ENCODE results near the gene ARFGEF3. TPM values are rescaled to one million over a fixed set of nuclear protein-coding genes. Genes with fewer than 3 reads are reported as not detected.

ARFGEF3 gene
- total and polyA plus RNA-seq, 2 experiments from 2014 or later = 0.43 to 1.1 TPM

DNA sequence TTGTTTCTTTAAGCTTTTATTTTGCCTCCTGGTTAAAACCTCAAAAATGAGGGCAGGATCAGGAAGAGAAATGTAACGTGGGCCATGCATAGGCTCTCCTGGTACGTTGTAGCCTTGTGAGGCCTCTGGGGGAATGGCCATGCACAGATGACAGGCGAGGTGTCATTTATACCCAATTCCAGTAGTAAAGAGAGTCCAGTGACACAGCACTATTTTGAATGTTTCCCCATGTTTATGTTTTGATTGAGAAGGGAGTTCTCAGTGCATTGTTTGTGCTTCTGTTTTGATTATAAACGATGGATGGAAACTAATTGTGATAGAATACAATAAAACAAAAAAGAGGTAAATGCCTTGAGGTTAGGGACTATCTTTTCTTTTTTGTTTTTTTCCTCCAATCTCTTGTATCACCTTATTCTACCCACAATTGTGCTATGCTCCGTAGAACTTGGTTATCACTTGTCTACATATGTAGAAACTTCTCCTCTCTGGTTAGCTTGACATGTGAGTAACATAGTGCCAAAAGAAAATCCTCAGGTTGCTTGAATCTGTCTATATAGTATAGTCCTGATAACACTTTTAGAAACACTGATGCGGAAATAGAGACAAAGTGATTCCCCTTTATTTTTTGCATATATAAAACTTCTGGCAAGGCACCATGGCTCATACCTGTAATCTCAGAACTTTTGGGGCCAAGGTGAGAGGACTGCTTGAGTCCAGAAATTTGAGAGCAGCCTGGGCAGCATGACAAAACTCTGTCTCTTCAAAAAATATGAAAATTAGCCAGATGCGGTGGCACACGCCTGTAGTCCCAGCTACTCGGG lies 209.1 kb downstream of the ARFGEF3 start:
- DNase-seq (ENCODE audit: low read depth in 1 of 2, low spot score in 1 of 2) = no peak
- Histone ChIP-seq H3K4me3 (no peak overlapping the region), H3K27ac (no peak overlapping the region), H3K9me3 (ENCODE audit: low read depth) (no peaks in the 10 kb centered on the region), H3K27me3 (no peaks in the 10 kb centered on the region), H3K36me3 (no peaks in the 10 kb centered on the region), H3K4me1 (ENCODE audit: low read depth) (peaks cover 24% of the 10 kb centered on the region)
- no peak for TF ChIP-seq CTCF (IDR thresholded peaks at IDR 0.05; ENCODE audit: low read depth, low read length)

- no peak for DNase-seq (ENCODE audit: low read depth in 1 of 2, low spot score in 1 of 2)
- Histone ChIP-seq H3K27me3 (no peaks in the 10 kb centered on the region), H3K4me1 (ENCODE audit: low read depth) (peaks cover 24% of the 10 kb centered on the region), H3K36me3 (no peaks in the 10 kb centered on the region), H3K27ac (no peak overlapping the region), H3K9me3 (ENCODE audit: low read depth) (no peaks in the 10 kb centered on the region), H3K4me3 (no peak overlapping the region)
- no peak for TF ChIP-seq CTCF (IDR thresholded peaks at IDR 0.05; ENCODE audit: low read depth, low read length)
Observed at GRCh38 chr6:138371452-138371711, 209.6 kb downstream of the ARFGEF3 start.

- Histone ChIP-seq H3K9me3 (ENCODE audit: low read depth) (no peaks in the 10 kb centered on the region), H3K27ac (no peak overlapping the region), H3K27me3 (no peaks in the 10 kb centered on the region), H3K36me3 (no peaks in the 10 kb centered on the region), H3K4me3 (no peak overlapping the region), H3K4me1 (ENCODE audit: low read depth) (peaks cover 24% of the 10 kb centered on the region)
- TF ChIP-seq CTCF (IDR thresholded peaks at IDR 0.05; ENCODE audit: low read depth, low read length) = no peak
- peak; percentile 39 to 59 for DNase-seq (ENCODE audit: low read depth in 1 of 2, low spot score in 1 of 2)
Observed at GRCh38 chr6:138371720-138372119, 210.0 kb downstream of the ARFGEF3 start.

DNA sequence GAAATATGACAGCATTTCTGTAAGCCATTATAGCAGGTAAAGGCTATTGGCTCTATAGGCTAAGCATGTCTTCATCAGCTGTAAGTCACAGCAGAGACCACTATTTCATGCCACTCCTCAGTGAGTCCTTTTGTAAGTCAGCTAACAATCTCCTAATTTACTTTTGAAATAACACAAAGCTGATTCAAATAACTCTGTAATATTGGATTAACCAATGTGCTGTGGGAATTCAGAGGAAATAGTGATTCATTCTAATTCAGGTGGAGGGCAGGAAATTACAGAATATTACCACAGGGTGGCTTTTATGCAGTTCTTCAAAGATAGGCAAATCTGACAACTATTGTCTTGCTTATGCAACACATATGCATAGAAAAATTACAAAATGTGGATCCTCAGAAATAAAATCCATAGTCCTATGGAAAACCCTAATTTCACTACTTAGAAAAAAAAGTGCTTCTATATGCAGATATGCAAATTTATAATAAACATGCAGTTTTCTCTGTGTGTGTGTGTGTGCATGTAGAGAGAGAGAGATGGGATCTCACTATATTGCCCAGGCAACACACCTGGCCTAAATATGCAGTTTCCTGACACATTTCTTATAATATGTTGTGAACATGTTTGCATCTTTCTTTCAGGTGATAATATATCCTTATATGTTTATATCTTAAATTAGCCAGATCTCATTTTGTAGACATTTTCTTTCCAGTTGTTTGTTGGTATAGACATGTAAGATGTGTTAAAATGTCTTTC lies 211.1 kb downstream of the ARFGEF3 start:
- no peak for TF ChIP-seq CTCF (IDR thresholded peaks at IDR 0.05; ENCODE audit: low read depth, low read length)
- DNase-seq (ENCODE audit: low read depth in 1 of 2, low spot score in 1 of 2) = peak in 1 of 2 donors; percentile 52

DNA sequence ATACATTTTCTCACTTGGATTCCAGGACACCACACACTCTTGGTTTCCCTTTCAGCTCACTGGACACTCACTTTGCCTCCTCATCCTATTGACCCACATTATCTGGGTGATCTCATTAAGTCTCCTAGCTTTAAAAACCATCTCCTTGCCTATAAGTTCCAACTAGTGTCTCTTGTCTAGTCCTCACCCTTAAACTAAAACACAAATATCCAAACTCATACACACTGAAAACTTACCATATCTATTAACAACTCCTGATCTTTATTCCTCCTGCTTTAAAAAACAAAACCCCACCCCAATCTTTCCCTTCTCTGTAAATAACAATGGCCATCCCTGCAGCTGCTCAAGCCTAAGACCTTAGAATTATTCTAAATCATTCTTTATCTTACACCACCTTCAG lies 212.5 kb downstream of the ARFGEF3 start:
- Histone ChIP-seq H3K9me3 (ENCODE audit: low read depth) (no peaks in the 10 kb centered on the region), H3K27ac (no peak overlapping the region), H3K36me3 (no peaks in the 10 kb centered on the region), H3K27me3 (no peaks in the 10 kb centered on the region), H3K4me1 (ENCODE audit: low read depth) (peaks cover 29% of the 10 kb centered on the region), H3K4me3 (no peak overlapping the region)
- DNase-seq (ENCODE audit: low read depth in 1 of 2, low spot score in 1 of 2) = no peak
- TF ChIP-seq CTCF (IDR thresholded peaks at IDR 0.05; ENCODE audit: low read depth, low read length) = no peak

More for the DNA sequence above, 211.1 kb downstream of the ARFGEF3 start:
- no peaks in the 10 kb centered on the region for H3K27me3 ChIP-seq
- H3K4me1 ChIP-seq (ENCODE audit: low read depth) = peaks cover 24% of the 10 kb centered on the region
- H3K27ac ChIP-seq = no peak overlapping the region
- H3K9me3 ChIP-seq (ENCODE audit: low read depth) = no peaks in the 10 kb centered on the region
- H3K4me3 ChIP-seq = no peak overlapping the region
- no peaks in the 10 kb centered on the region for H3K36me3 ChIP-seq
